Measurements from ENCODE around the gene FAM217B.

DNA sequence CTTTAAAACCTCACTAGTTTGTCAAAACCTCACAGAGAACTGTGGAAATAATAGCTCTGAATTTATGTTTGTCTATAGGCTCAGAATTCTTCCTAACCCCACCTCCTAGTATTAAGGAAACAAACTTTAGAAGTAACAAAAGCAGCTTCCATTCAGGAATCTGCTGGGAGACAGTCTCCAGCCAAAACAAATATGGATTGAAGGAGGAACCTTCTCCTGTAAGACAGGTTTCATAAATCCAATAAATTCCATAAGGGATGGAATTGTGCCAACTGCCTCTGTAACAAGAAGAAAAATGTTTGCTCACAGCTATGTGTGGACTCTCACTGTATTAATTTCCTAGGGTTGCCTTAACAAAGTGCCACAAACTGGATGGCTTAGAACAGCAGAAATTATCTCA lies 14.3 kb upstream of the FAM217B start:
- TF ChIP-seq, protein P1, sequence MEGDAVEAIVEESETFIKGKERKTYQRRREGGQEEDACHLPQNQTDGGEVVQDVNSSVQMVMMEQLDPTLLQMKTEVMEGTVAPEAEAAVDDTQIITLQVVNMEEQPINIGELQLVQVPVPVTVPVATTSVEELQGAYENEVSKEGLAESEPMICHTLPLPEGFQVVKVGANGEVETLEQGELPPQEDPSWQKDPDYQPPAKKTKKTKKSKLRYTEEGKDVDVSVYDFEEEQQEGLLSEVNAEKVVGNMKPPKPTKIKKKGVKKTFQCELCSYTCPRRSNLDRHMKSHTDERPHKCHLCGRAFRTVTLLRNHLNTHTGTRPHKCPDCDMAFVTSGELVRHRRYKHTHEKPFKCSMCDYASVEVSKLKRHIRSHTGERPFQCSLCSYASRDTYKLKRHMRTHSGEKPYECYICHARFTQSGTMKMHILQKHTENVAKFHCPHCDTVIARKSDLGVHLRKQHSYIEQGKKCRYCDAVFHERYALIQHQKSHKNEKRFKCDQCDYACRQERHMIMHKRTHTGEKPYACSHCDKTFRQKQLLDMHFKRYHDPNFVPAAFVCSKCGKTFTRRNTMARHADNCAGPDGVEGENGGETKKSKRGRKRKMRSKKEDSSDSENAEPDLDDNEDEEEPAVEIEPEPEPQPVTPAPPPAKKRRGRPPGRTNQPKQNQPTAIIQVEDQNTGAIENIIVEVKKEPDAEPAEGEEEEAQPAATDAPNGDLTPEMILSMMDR (IDR thresholded peaks at IDR 0.05; ENCODE audit: control extremely low read depth in 1 of 3, insufficient read depth in 1 of 3, low read depth in 1 of 3, low read length in 3 of 3): no peak
- TF ChIP-seq BACH1 (IDR thresholded peaks at IDR 0.05; ENCODE audit: low read length): no peak
- TF ChIP-seq TAF1 (IDR thresholded peaks at IDR 0.05; ENCODE audit: low read depth, low read length): no peak
- TF ChIP-seq, protein P2, sequence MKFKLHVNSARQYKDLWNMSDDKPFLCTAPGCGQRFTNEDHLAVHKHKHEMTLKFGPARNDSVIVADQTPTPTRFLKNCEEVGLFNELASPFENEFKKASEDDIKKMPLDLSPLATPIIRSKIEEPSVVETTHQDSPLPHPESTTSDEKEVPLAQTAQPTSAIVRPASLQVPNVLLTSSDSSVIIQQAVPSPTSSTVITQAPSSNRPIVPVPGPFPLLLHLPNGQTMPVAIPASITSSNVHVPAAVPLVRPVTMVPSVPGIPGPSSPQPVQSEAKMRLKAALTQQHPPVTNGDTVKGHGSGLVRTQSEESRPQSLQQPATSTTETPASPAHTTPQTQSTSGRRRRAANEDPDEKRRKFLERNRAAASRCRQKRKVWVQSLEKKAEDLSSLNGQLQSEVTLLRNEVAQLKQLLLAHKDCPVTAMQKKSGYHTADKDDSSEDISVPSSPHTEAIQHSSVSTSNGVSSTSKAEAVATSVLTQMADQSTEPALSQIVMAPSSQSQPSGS (IDR thresholded peaks at IDR 0.05; ENCODE audit: low read length): no peak
- no peak for TF ChIP-seq SIX5 (IDR thresholded peaks at IDR 0.05; ENCODE audit: low read depth, low read length)
- TF ChIP-seq CEBPB (IDR thresholded peaks at IDR 0.05; ENCODE audit: low read depth, low read length): no peak
- no peak for TF ChIP-seq ASH2L (IDR thresholded peaks at IDR 0.05; ENCODE audit: low read length)
- no peak for TF ChIP-seq CHD2 (IDR thresholded peaks at IDR 0.05; ENCODE audit: low read length)
- no peak for TF ChIP-seq POLR2A (IDR thresholded peaks at IDR 0.05; ENCODE audit: control extremely low read depth in 1 of 2, low read depth in 2 of 2, low read length in 2 of 2)

Data from H1 (cell line).